Endothelial cell of umbilical vein (primary cell): ENCODE data around the gene FAM181A. TPM values are rescaled to one million over a fixed set of nuclear protein-coding genes. Genes with fewer than 3 reads are reported as not detected.

Experiments
- BruUV-seq: library from RNA; stranded (reverse); fragments of 400-500 nt; replicated peaks from 2 replicates; lab custom pipeline; 2021; lab: Mats Ljungman, UMichigan
- CTCF ChIA-PET: fragments of 300-600, 350-600 bp; sonication (Branson Sonifier 250); formaldehyde crosslinking; loops from one replicate; lab custom pipeline; 2021; ENCODE audit warnings: antibody characterized with exemption, inconsistent platforms; lab: Charles Lee
- POLR2A ChIA-PET: fragments of 300-600, 350-600 bp; sonication (Branson Sonifier 250); formaldehyde crosslinking; loops from one replicate; lab custom pipeline; 2021; ENCODE audit warnings: antibody characterized with exemption, inconsistent platforms; lab: Charles Lee
- DNase-seq: peaks from one replicate; pipeline ENCODE4 v3.0.0-alpha.2; 2011; ENCODE audit warnings: low read depth, low spot score
- FAIRE-seq: peaks from 2 replicates; lab custom pipeline; 2011; peaks lifted over from hg19 to GRCh38; lab: Jason Lieb, UNC
- H2AFZ ChIP-seq: 2 replicates; pipeline ENCODE4 v1.6.0; 2012; ENCODE audit warnings: low read depth, low read length, control low read depth, inconsistent platforms
- H3K27ac ChIP-seq: 2 replicates; pipeline ENCODE4 v1.5.1; 2011; ENCODE audit warnings: low read depth, mild to moderate bottlenecking, control low read depth, low read length, moderate library complexity; ENCODE audit not compliant: insufficient read depth
- H3K27me3 ChIP-seq, 2 experiments: 2 replicates each; pipeline versions ENCODE4 v1.6.0 to v1.6.1; 2011; ENCODE audit warnings: low read length in 2 of 2, mixed read lengths in 1 of 2; ENCODE audit not compliant: control insufficient read depth in 2 of 2, insufficient read depth in 2 of 2
- H3K36me3 ChIP-seq, 2 experiments: 2 replicates in 1 of 2; 3 replicates in 1 of 2; pipeline ENCODE4 v1.5.1; 2011; ENCODE audit warnings: low read length in 2 of 2, mild to moderate bottlenecking in 1 of 2, moderate library complexity in 1 of 2; ENCODE audit not compliant: control insufficient read depth in 2 of 2, insufficient read depth in 2 of 2; ENCODE audit errors: extremely low read depth in 1 of 2
- H3K4me1 ChIP-seq: 3 replicates; pipeline ENCODE4 v1.5.1; 2011; ENCODE audit warnings: mild to moderate bottlenecking, low read length; ENCODE audit not compliant: control insufficient read depth, insufficient read depth; ENCODE audit errors: extremely low read depth
- H3K4me2 ChIP-seq: 2 replicates; pipeline ENCODE4 v1.6.1; 2011; ENCODE audit warnings: low read length, control low read depth, mixed read lengths; ENCODE audit not compliant: insufficient read depth
- H3K4me3 ChIP-seq, 3 experiments: fragments of 200-600 bp in 1 of 3; sonication (generic), shearing (Covaris generic) in 1 of 3; replicated peaks in 1 of 3; 2 replicates each; pipeline ENCODE4 v1.5.1; 2011 to 2016; ENCODE audit warnings: control low read depth in 3 of 3, low read length in 3 of 3, mild to moderate bottlenecking in 2 of 3, inconsistent platforms in 1 of 3, low read depth in 1 of 3, moderate library complexity in 1 of 3; ENCODE audit not compliant: insufficient read depth in 1 of 3
- H3K79me2 ChIP-seq: 2 replicates; pipeline ENCODE4 v1.6.0; 2012; ENCODE audit warnings: low read length, inconsistent platforms; ENCODE audit not compliant: control insufficient read depth, insufficient read depth
- H3K9ac ChIP-seq: replicated peaks from 2 replicates; pipeline ENCODE3; 2011; ENCODE audit warnings: low read length, control low read depth; ENCODE audit not compliant: insufficient read depth; ENCODE audit errors: extremely low read depth
- H3K9me1 ChIP-seq: replicated peaks from 3 replicates; pipeline ENCODE4 v1.6.0; 2011; ENCODE audit warnings: mild to moderate bottlenecking, low read length; ENCODE audit not compliant: control insufficient read depth, insufficient read depth; ENCODE audit errors: extremely low read depth
- H3K9me3 ChIP-seq: replicated peaks from 2 replicates; pipeline ENCODE4 v1.5.1; 2012; ENCODE audit warnings: low read length, inconsistent platforms; ENCODE audit not compliant: control insufficient read depth, insufficient read depth
- H4K20me1 ChIP-seq: replicated peaks from 2 replicates; pipeline ENCODE3; 2011; ENCODE audit warnings: mild to moderate bottlenecking, low read length; ENCODE audit not compliant: control insufficient read depth, insufficient read depth; ENCODE audit errors: extremely low read depth
- EZH2 ChIP-seq: IDR thresholded peaks from 2 replicates; pipeline ENCODE4 v1.6.1; 2012; ENCODE audit warnings: borderline replicate concordance, low read depth, mild to moderate bottlenecking, moderate library complexity, low read length, inconsistent platforms; ENCODE audit not compliant: severe bottlenecking
- FOS ChIP-seq: IDR thresholded peaks from 2 replicates; pipeline ENCODE4 v1.6.1; 2011; ENCODE audit warnings: mild to moderate bottlenecking, low read length, moderate library complexity, borderline replicate concordance; ENCODE audit not compliant: insufficient read depth
- GATA2 ChIP-seq: IDR thresholded peaks from 2 replicates; pipeline ENCODE4 v1.7.0; 2011; ENCODE audit warnings: low read depth, mild to moderate bottlenecking, moderate library complexity, mixed read lengths, low read length; ENCODE audit not compliant: insufficient read length, insufficient read depth
- JUN ChIP-seq: IDR thresholded peaks from 2 replicates; pipeline ENCODE4 v1.6.1; 2011; ENCODE audit warnings: borderline replicate concordance, low read depth; ENCODE audit not compliant: insufficient read length, insufficient read depth
- MYC ChIP-seq: IDR thresholded peaks from one replicate; pipeline ENCODE4 v1.6.1; 2011; ENCODE audit warnings: mild to moderate bottlenecking, low read depth, low read length
- POLR2A ChIP-seq: IDR thresholded peaks from 2 replicates; pipeline ENCODE4 v1.6.1; 2012; ENCODE audit warnings: low read depth, mild to moderate bottlenecking, control low read depth, low read length
- POLR2AphosphoS5 ChIP-seq: IDR thresholded peaks from 2 replicates; pipeline ENCODE4 v1.6.1; 2012; ENCODE audit warnings: low read depth, mild to moderate bottlenecking, control low read depth, low read length, moderate library complexity; ENCODE audit not compliant: insufficient read depth
- dilution Hi-C: fragments of 300-500 bp; cut with MboI; formaldehyde crosslinking; loops from one replicate; pipeline ENCODE4 v1.15.0; 2019; ENCODE audit warnings: low sequenced_read_pairs; ENCODE audit not compliant: extremely low pct_ligation_motif_present
- intact Hi-C: fragments of 100-400 bp; cut with micrococcal nuclease; formaldehyde crosslinking; loops from one replicate; pipeline ENCODE4 v1.10.0; 2022
- polyA plus RNA-seq, 4 experiments: library from polyadenylated mRNA; depleted of rRNA in 3 of 4; stranded (reverse) in 3 of 4; unstranded in 1 of 4; fragments of >200 nt; gene quantifications; 2 replicates each; pipeline versions ENCODE4 v1.2.1 to v1.2.3, GENCODE V29; 2011 to 2012; ENCODE audit warnings: missing spikeins in 1 of 4
- total RNA-seq: library from RNA; stranded (reverse); gene quantifications from 2 replicates; pipeline ENCODE4 v1.2.3, GENCODE V29; 2021
- TF ChIP-seq, protein P1 (sequence below): IDR thresholded peaks from 2 replicates; pipeline ENCODE4 v1.6.1; 2011; ENCODE audit not compliant: insufficient read depth, insufficient read length
- TF ChIP-seq, protein P2 (sequence below), 2 donors: IDR thresholded peaks; 1 replicate in 1 of 2; 2 replicates in 1 of 2; pipeline ENCODE4 v1.5.1; 2011; ENCODE audit warnings: low read length in 2 of 2, mild to moderate bottlenecking in 2 of 2, moderate library complexity in 2 of 2, control low read depth in 1 of 2, inconsistent platforms in 1 of 2, low read depth in 1 of 2; ENCODE audit not compliant: insufficient read depth in 1 of 2; ENCODE audit errors: extremely low read depth in 1 of 2

FAM181A gene
- total and polyA plus RNA-seq, 2 donors (not counting 3 experiments of a cell fraction or from before 2014, with no cell fraction given) = not detected

DNA sequence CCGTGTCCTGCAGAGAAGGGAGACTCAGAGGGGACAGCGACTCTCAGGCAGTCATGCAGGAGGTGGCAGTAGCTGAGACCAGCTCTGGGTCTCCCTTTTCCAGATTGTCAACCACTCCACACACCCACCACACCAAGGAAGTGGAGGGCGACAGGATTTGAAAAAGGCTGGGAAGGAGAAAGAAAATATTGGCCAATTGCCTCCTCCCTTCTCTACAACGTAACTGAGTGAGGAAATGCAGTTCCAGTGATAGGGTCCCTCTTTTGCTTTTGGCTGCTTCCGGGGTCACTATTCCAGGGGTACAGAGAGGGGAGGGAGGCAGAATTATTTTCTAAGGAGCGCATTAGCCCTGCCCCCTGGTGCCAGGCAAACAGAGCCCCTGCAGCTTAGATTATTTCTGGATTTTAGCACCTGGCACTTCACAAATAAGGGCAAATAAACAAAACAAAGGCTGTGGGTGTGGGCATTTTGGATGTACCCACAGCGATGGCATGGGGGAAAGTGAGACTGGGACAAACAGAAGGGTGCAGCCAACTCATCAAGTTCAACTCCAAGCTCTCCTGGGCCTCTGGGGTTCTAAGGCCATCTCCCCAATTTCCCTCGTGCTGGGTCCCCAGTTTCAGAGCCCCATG, 28.8 kb downstream of the FAM181A start:
- no peak for TF ChIP-seq JUN
- TF ChIP-seq, protein P1, sequence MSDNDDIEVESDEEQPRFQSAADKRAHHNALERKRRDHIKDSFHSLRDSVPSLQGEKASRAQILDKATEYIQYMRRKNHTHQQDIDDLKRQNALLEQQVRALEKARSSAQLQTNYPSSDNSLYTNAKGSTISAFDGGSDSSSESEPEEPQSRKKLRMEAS = no peak
- TF ChIP-seq POLR2AphosphoS5 = no peak
- TF ChIP-seq EZH2 = no peak
- TF ChIP-seq MYC = no peak
- TF ChIP-seq POLR2A = no peak
- TF ChIP-seq GATA2 = no peak
- TF ChIP-seq, protein P2, sequence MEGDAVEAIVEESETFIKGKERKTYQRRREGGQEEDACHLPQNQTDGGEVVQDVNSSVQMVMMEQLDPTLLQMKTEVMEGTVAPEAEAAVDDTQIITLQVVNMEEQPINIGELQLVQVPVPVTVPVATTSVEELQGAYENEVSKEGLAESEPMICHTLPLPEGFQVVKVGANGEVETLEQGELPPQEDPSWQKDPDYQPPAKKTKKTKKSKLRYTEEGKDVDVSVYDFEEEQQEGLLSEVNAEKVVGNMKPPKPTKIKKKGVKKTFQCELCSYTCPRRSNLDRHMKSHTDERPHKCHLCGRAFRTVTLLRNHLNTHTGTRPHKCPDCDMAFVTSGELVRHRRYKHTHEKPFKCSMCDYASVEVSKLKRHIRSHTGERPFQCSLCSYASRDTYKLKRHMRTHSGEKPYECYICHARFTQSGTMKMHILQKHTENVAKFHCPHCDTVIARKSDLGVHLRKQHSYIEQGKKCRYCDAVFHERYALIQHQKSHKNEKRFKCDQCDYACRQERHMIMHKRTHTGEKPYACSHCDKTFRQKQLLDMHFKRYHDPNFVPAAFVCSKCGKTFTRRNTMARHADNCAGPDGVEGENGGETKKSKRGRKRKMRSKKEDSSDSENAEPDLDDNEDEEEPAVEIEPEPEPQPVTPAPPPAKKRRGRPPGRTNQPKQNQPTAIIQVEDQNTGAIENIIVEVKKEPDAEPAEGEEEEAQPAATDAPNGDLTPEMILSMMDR (IDR thresholded peaks at IDR 0.05; ENCODE audit: extremely low read depth in 1 of 2, insufficient read depth in 1 of 2, low read depth in 1 of 2, low read length in 2 of 2) = no peak
- TF ChIP-seq FOS = no peak
- Histone ChIP-seq H2AFZ (no peak overlapping the region), H3K4me3 (no peak overlapping the region), H3K9ac (no peak overlapping the region), H3K27ac (no peak overlapping the region), H3K4me2 (no peak overlapping the region), H3K79me2 (no peaks in the 10 kb centered on the region), H3K27me3 (no peaks in the 10 kb centered on the region), H3K9me3 (no peaks in the 10 kb centered on the region), H4K20me1 (no peaks in the 10 kb centered on the region), H3K36me3 (no peaks in the 10 kb centered on the region), H3K9me1 (no peaks in the 10 kb centered on the region), H3K4me1 (no peaks in the 10 kb centered on the region)
- DNase-seq (no peak), FAIRE-seq (no peak)
- dilution Hi-C loops (no loop called here), intact Hi-C loops (no loop called here)
- POLR2A ChIA-PET = no interaction called here
- CTCF ChIA-PET = interaction anchor here (0.8 to 7.1 kb wide), 3 partner anchors 9 to 19 kb away, joined by 3 to 60 read pairs (median 4); no protein-coding TSS in a partner anchor
- BruUV-seq = no TSS peak
